Stimulated activated CD4-positive, alpha-beta T cell treated with anti-CD3 and anti-CD28 coated beads, Interleukin-12 subunit alpha, Interleukin-12 subunit beta, amount 100 ng/mL, for 48 hours (primary cell): ENCODE data around the gene REXO1.
A peak's percentile ranks its signal among the peaks of the same experiment; 100 is the strongest.

Experiments used
- DNase-seq, 3 donors: peaks; one replicate each; pipeline ENCODE4 v3.0.0-alpha.2; 2020; ENCODE audit warnings: low read depth in 2 of 3, low spot score in 1 of 3

The REXO1 gene

DNA sequence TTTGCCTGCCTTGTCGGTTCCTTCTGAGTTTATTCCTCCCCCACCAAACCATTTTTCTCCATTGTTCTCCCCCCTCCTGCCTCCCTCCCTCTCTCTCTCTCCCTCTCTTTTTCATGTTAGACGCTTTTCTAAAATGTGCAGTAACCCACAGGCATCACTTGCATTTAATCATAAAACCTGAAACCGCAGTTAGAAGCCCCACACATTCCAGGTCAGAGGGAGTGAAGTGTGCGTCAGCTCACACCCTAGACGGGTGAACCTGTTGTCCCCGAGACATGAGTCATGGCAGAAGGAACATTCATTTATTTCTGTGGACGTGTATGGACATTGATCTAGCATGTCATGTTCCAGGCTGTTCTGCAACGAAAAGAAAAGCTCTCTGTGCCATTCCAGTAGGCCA, 75.1 kb downstream of the REXO1 start:
- DNase-seq = no peak

DNA sequence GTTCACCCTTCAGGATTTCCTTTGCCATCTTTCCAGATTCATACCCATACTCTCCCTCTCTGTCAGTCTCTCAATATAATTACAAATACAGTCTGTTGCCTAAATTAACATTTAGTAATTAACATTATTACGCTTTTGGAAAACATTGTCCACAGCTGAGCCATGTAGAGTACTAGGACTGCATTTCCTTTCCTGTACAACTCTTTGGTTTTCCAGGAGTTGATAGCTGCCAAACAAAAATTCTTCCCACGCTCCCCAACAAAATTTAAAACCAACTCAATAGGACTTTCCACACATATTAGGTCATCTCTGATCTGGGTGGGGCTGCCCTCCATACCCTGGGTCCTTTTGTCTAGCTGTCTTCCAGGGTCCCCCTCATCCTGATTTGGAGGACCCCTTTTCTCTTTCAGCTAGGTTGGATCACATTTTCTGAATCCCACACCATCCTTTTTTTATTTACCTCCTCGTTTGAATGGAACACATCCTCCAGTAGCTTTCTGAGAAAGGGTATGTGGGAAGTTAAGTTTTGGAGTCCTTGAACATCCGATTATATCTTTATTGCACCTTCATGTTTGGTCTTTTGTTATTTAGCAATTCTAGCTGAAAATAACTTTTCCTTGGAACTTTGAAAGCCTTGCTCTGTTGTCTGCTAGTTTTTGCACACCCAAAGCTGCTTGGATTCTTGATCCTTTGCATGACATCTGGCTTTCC, 77.3 kb downstream of the REXO1 start:
- DNase-seq = no peak

DNA sequence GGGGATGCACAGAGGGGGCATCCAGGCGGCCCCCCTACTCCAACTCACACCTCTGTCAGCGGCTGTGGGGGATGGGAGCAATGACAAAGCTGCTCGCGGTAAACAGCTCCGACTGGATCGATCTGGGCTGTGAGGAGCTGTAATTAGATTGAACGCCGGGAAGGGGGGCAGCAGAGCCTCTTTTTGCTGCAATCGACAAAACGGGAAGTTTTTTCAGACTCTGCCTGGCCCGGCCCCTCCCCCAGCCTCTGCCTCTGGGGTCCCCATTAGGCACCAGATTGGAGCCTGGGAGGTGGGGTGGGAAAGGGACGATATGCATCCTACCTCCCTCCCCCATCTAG, 78.7 kb downstream of the REXO1 start:
- DNase-seq = no peak

DNA sequence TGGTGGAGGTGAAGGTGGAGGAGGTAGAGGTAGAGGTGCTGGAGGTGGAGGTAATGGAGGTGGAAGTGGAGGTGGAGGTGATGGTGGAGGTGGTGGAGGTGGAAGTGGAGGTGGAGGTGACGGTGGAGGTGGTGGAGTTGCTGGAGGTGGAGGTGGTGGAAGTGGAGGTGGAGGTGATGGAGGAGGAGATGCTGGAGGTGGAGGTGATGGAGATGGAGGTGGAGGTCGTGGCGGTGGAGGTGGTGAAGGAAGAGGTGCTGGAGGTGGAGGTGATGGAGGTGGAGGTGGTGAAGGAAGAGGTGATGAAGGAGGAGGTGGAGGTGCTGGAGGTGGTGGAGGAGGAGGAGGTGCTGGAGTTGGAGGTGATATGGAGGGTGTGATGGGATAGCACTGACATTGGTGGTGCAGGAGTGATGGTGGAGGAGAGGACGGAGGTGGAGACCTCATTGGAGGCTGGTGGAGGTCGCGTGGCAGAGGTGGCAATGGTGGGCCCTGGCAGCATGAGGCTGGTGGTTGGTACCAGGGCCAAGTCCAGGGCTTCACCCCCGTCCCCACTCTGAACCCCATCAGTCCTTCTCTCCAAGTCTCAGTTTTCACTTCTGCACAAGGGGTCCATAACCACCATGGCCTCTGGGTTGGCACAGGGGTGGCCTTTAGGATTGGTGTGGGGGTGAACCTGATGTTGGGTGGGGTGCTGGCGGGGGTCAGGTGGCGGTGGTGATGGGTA, 79.2 kb downstream of the REXO1 start:
- no peak for DNase-seq

DNA sequence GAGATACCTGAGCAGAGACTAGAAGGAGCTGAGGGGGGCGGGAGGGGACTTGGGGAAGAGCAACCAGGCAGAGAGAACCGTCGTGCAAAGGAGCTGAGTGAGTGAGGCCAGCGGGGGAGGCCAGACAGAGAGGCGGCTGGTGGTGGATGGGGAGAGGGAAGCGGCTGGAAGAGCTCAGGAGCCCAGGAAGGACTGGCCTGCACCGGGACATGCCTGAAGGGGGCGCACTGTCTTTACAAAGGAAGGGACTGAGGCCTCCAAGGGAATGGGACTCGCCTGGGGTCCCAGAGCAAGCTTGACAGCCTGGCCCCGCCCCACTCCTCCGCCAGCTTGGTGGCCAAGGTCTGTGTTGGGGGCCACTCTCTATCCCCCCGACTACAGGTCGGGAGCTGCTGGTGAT, 80.0 kb downstream of the REXO1 start:
- no peak for DNase-seq

DNA sequence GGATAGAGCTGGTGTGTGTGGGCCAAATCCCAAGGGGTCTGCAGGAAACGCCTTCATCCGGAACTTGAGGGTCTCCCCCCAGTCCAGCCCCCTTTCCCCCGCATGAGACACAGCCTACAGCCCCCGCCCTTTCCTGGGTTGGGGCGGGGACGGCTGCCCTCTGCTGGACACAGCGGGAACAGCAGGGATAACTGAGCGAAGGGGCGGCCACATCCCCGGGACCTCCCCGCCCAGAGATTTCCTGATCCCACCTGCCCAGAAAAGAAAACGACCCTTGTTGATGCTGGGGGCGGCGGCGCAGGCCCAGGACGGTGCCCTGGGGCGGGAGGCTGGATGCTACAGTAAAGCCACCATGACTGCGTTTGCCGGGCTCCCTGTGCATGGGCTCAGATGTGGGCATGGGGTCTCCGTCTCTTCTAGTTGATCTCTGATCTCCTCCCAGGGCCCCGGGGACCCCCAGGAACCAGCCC, 80.8 kb downstream of the REXO1 start:
- peak in 1 of 3 donors; percentile 63 for DNase-seq

GRCh38 chr19:1766800-1767352, 81.4 kb downstream of the REXO1 start:
- DNase-seq = no peak

GRCh38 chr19:1765904-1766799, 82.1 kb downstream of the REXO1 start:
- no peak for DNase-seq
